Hypothalamus (tissue), 51 donors: ENCODE results near the gene SLC1A2.

Experiments
- DNase-seq, 51 donors: peaks; one replicate each; lab custom pipeline; 2025; lab: John Stamatoyannopoulos, UW

Gene SLC1A2

DNA sequence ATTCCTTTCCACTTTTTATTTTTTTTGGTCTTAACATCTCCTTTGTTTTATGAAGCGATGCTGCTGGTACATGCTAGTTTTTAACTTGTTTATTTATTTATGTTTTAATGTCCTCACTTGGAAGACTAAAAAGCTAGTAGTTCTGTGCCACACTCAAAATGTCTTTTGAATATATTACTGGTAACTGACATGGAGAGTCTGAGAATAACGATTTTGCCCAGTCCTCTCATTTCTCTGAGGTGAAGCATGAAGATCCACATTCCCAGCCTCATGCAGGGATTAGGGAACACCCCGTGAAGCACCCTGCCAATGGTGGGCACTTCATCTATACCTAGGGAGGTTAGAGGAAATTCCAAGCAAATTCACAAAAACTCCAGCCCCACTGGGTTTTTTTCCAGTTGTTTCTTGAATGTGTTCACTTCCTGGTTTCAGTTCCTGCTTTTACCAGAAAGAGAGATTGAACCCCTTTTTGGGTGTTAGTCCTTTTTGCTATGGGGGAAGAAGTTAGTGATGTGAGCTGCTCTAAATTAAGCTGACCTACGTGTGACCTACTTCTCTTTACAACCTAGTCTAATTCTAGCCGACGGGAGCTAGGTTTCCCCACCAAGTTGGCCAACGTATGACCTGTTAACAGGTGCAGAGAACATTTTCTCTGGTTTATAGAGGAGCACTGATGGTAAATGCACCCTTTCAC, 106.1 kb downstream of the SLC1A2 start:
- DNase-seq = peak in 1 of 51 donors; percentile 16

GRCh38 chr11:35311331-35311730, 108.0 kb downstream of the SLC1A2 start:
- no peak for DNase-seq

DNA sequence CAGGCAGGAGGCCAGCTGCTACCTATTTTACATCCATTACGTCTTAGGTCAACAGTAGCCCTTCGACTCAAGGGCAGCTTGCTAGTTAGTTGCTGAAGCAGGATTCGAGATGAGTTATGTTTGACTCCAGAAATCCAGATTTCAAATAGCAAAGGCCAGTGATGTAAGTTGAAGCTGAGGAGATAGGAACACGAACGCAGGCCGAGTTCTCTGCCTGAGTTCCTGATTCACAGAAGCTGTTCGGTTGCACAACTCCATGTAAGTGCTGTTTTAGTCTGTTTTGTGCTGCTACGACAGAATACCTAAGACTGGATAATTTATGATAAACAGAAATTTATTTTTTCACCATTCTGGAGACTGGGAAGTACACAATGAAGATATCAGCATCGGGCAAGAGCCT, 111.2 kb downstream of the SLC1A2 start:
- no peak for DNase-seq

- DNase-seq = peak in 1 of 51 donors; percentile 41
Measured at GRCh38 chr11:35307221-35307621, 112.1 kb downstream of the SLC1A2 start.

GRCh38 chr11:35305670-35306382, 113.5 kb downstream of the SLC1A2 start:
- DNase-seq = peak in 2 of 51 donors; percentile 11 to 15

DNA sequence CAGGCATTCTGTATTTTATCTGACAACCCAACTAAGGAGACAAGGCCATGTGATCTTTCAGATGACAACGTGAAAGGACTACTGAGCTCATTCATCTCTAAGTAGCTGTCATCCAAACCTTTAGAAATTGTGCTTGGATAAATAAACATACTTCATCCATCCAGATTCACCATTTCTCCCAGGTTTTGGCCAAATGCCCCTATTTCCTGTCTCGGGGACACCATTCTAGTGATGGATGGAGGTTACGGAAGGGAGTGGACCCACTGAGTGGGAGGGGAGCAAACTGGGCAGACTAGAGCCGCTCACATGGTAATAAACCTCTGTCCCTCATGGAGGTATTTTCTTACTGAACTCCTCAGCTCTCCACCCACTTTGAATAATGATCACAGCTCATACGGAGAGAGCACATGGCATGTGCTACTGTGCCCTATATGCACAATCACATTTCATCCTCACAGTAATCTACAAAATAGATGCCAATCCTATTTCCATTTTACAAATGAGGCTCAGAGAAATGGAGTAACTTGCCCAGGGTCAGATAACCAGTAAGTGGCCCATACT, 114.4 kb downstream of the SLC1A2 start:
- DNase-seq = no peak

DNA sequence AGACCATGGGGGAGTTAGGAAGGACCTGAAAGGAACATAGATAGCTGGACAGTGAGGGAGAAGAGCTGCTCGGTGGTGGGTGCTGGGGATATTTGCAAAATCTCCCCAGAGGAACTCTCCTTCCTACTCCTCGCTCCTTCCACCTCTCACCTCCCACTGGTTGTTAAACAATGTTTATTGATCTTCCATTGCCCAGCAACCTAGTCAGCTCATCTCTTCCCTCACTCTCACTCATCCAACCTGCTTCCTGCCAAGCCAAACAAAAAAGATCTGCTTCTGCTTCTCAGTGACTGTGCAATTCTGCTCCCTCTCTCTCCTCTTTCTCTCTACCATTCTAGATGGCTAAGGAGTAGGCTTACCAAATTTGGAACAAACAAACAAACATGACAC, 115.0 kb downstream of the SLC1A2 start:
- peak in 1 of 51 donors; percentile 75 for DNase-seq

DNA sequence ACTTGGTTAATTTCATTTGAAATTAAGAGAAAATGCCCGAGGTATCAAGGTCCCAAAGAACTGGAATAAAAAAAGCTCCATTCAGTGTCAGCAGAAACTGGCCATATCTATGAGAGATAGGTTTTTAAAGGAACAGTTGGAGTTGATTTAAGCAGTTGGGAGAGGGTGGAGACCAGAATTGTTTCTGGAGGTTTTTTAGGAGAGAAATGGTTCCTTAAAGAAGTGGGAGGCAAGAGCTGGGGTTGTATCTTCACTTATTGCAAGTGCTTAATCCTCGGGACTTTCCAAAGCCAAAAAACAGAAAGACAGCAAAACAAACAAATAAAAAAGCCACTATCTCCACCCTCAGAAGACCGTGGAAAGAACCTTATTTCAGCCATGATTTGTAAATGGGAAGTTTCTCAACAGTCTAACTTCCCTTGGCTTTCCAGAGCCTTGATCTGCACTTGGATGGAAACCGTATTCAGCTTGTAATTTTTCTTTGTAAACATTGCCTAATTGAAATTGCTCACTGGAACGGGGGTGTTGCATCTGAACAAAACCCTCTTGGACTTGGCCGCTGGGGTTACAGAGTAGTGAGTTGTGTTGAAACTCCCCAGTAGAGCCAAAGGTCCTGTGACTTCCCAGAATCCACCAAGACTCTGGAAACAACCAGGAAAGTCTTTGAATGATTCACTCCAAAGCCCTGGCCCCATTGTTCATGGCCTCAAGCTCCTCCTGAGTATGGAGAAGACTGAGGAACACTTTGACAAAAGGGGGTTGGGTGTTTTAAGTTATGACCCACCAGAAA, 115.6 kb downstream of the SLC1A2 start:
- DNase-seq = peak in 30 of 51 donors; percentile 5 to 78 (median 41)

DNA sequence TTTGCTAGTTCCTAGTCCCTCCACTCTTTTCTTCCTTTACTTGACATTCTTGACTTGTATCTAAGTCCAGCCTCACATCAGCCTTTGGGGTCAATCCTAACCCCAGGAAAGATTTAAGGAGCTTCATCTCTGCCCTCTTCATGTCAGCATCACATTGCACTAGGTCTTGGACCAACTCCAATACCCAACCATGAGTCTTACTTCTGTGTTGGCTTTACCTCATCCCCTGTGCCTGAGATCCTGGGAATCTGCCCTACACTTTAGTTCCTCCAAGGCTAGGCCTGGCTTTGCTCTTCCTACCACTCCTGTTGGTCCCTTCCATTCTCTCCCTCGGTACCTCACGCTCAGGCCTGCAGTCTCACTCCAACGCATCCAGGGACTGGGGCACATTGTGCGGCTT, 117.0 kb downstream of the SLC1A2 start:
- no peak for DNase-seq

DNA sequence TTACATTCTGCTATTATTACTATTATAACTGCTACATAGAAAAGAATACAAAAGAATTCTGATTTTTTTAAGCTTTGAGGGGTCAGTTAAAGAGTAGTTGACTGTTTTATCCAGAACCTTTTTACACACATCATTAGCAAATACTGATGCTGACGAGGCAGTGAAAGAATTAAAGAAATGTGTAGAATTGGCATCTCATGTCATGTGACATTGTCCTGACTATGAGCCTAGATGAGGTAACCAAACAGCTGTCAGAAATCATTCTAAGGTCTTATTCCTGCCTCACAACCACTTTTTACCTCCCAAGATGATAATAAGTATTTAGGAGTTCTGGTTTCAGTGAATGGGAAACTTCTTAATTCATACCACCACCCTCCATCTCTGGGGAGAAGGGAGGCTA, 121.0 kb downstream of the SLC1A2 start:
- no peak for DNase-seq

DNA sequence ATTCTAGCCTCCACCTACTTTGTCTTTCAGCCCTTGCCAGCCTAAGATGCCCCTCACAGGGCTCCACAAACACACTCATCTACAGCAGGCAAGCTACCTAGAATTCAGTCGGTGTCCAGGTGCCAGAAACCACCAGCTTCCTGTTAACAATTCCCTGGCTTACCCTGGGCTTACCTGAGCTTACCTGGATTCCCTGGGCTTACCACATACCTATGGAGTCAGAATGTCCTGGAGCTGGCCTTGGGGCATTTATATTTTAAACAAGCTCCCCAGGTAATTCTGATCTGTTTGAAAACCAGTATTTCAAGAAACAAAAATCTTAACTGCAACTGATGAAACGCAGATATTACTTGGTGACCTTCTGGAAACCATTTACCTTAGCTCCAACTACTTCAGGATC, 123.6 kb downstream of the SLC1A2 start:
- DNase-seq = no peak

GRCh38 chr11:35293699-35294098, 125.7 kb downstream of the SLC1A2 start:
- DNase-seq = no peak

DNA sequence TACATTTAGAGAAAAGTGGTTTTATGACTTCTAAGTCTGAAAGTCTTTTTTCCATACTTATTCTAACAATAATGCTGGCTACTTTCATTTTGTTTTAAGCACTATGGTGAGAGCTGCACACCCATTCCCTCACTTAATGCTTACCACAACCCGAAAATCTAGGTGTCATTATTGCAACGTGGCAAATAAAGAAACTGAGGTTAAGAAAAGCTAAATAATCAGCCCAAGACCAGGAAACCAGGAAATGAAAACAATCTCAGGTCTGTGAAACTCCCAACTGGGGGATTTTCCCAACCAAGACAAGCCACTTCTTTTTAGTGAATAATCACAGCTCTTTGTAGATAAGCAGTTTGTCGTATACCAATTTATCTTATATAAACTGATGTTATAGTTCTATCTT, 126.3 kb downstream of the SLC1A2 start:
- DNase-seq = no peak

- peak in 1 of 51 donors; percentile 14 for DNase-seq
Measured at GRCh38 chr11:35292279-35292678, 127.1 kb downstream of the SLC1A2 start.

DNA sequence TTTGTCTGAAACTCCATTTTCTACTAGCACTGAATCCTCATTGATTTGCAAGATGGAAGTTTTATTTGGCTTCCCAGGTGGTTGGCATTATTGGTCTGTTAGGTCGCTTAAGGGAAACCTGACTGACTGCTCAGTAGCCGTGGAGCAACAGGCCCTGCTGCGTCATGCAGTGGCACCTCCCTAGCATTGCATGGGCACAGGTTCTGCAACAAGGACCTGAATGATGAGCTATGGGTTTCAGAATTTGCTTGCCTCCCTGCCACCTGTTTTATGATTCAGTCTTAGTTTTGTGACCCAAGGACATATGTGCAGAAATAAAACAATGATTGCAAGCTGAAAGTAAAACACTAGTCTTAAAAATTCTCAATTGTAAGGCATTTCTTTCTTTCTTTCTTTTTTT, 128.5 kb downstream of the SLC1A2 start:
- DNase-seq = no peak

DNA sequence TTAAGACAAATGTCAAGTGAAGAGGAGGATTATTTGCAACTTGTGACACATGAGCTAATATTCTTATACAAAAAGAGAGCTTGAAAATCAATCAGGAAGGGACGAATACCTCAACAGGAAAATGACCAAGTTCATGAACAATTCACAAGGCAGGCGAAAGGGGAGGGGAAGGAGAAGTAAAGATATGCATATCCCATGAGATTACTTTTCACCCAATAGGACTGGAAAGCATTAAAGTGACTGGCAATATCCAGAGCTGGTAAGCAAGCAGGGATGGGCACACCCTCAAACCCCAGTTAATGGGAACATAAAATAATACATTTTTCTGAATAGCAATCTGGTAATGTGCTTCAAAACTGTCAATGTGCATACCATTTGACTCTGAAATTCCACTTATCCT, 129.5 kb downstream of the SLC1A2 start:
- no peak for DNase-seq

- DNase-seq = no peak
Measured at GRCh38 chr11:35288817-35289541, 130.4 kb downstream of the SLC1A2 start.

- DNase-seq = no peak
Measured at GRCh38 chr11:35288309-35288708, 131.0 kb downstream of the SLC1A2 start.

- no peak for DNase-seq
Measured at GRCh38 chr11:35287344-35287890, 131.9 kb downstream of the SLC1A2 start.

DNA sequence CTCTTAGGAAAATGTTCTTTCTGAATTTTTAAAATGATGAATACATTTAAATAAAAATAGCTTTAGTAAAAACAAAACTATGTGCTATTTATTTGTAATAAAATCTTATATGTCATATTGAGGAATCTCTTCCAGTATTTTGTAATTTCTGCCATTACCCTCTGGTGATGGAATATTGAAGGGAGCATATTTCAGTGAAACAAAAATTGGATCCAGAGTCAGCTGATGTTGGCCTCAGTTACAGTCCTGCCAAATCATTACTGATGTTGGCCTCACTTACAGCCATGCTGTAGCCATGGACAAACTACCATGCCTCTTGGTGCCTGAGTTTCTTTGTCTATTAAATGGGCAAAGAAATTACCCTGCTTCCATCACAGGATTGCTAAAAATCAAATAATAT, 133.2 kb downstream of the SLC1A2 start:
- no peak for DNase-seq
